Measurements from ENCODE around the gene EHD1. TPM values are rescaled to one million over a fixed set of nuclear protein-coding genes. Genes with fewer than 3 reads are reported as not detected.

The EHD1 gene
- total RNA-seq, 1 donor from 2014 or later, result 57.2 TPM

GRCh38 chr11:64810271-64810890 is 68.0 kb downstream of the EHD1 start, which contains the start of gene MEN1:
Gene MEN1, minus strand, starts transcription at chr11:64810551. Its CDS starts 442 bp downstream, at chr11:64810109.
- Mint-ChIP-seq H3K9me3 (ENCODE audit: low read depth) (no peaks in the 10 kb centered on the region), H3K4me3 (ENCODE audit: low read depth) (peak within 1 kb of the TSS; percentile 96), H3K27me3 (no peaks in the 10 kb centered on the region), H3K4me1 (ENCODE audit: low read depth) (peaks cover 9% of the 10 kb centered on the region), H3K36me3 (ENCODE audit: insufficient read depth) (peaks cover 4% of the 10 kb centered on the region), H3K27ac (peak within 1 kb of the TSS; percentile 96)
- peak; percentile 93 for DNase-seq (ENCODE audit: low spot score, unreplicated experiment)
- TF ChIP-seq, protein P1, sequence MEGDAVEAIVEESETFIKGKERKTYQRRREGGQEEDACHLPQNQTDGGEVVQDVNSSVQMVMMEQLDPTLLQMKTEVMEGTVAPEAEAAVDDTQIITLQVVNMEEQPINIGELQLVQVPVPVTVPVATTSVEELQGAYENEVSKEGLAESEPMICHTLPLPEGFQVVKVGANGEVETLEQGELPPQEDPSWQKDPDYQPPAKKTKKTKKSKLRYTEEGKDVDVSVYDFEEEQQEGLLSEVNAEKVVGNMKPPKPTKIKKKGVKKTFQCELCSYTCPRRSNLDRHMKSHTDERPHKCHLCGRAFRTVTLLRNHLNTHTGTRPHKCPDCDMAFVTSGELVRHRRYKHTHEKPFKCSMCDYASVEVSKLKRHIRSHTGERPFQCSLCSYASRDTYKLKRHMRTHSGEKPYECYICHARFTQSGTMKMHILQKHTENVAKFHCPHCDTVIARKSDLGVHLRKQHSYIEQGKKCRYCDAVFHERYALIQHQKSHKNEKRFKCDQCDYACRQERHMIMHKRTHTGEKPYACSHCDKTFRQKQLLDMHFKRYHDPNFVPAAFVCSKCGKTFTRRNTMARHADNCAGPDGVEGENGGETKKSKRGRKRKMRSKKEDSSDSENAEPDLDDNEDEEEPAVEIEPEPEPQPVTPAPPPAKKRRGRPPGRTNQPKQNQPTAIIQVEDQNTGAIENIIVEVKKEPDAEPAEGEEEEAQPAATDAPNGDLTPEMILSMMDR (IDR thresholded peaks at IDR 0.05; ENCODE audit: unreplicated experiment), result no peak

GRCh38 chr11:64809781-64810241 is 68.6 kb downstream of the EHD1 start:
- peak; percentile 33 for DNase-seq (ENCODE audit: low spot score, unreplicated experiment)
- Mint-ChIP-seq H3K4me1 (ENCODE audit: low read depth) (peaks cover 9% of the 10 kb centered on the region), H3K27ac (peak overlapping the region; percentile 96), H3K9me3 (ENCODE audit: low read depth) (no peaks in the 10 kb centered on the region), H3K4me3 (ENCODE audit: low read depth) (peak overlapping the region; percentile 96), H3K36me3 (ENCODE audit: insufficient read depth) (peaks cover 4% of the 10 kb centered on the region), H3K27me3 (no peaks in the 10 kb centered on the region)
- TF ChIP-seq, protein P1 (IDR thresholded peaks at IDR 0.05; ENCODE audit: unreplicated experiment), result no peak

DNA sequence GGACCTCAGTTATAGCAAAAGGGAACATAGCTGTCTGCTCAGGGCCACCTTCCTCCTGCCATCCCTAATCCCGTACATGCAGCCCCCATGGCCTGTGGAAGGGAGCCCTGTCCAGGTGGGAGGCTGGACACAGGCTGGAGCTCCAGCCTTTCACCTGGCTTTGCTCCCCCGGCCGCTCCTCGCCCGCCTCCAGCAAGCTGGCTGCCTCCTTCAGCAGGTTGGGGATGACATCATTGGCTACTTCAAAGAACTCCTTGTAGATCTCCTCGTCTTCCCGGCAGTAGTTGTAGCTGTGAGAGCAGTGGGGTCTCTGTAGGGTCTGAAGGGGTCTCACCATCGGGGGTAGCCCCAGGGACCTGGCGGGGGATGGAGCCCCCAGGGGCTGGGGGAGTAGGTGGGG is 72.9 kb downstream of the EHD1 start:
- H3K36me3 Mint-ChIP-seq (ENCODE audit: insufficient read depth), result peaks cover 6% of the 10 kb centered on the region
- no peak overlapping the region for H3K4me3 Mint-ChIP-seq (ENCODE audit: low read depth)
- DNase-seq (ENCODE audit: low spot score, unreplicated experiment), result no peak
- peaks cover 17% of the 10 kb centered on the region for H3K4me1 Mint-ChIP-seq (ENCODE audit: low read depth)
- TF ChIP-seq, protein P1 (IDR thresholded peaks at IDR 0.05; ENCODE audit: unreplicated experiment), result no peak
- no peaks in the 10 kb centered on the region for H3K9me3 Mint-ChIP-seq (ENCODE audit: low read depth)
- no peaks in the 10 kb centered on the region for H3K27me3 Mint-ChIP-seq
- no peak overlapping the region for H3K27ac Mint-ChIP-seq

- DNase-seq (ENCODE audit: low spot score, unreplicated experiment), result no peak
- Mint-ChIP-seq H3K4me3 (ENCODE audit: low read depth) (peak overlapping the region; percentile 86), H3K27me3 (no peaks in the 10 kb centered on the region)
Measured at GRCh38 chr11:64804346-64805210, 73.8 kb downstream of the EHD1 start.

GRCh38 chr11:64803846-64804345 is 74.5 kb downstream of the EHD1 start:
- Mint-ChIP-seq H3K27me3 (no peaks in the 10 kb centered on the region), H3K9me3 (ENCODE audit: low read depth) (no peaks in the 10 kb centered on the region), H3K4me1 (ENCODE audit: low read depth) (peaks cover 8% of the 10 kb centered on the region), H3K4me3 (ENCODE audit: low read depth) (peak overlapping the region; percentile 86), H3K36me3 (ENCODE audit: insufficient read depth) (peaks cover 6% of the 10 kb centered on the region), H3K27ac (peak overlapping the region; percentile 93)
- no peak for DNase-seq (ENCODE audit: low spot score, unreplicated experiment)
- TF ChIP-seq, protein P1 (IDR thresholded peaks at IDR 0.05; ENCODE audit: unreplicated experiment), result no peak

More at GRCh38 chr11:64804346-64805210, 73.8 kb downstream of the EHD1 start:
- no peaks in the 10 kb centered on the region for H3K9me3 Mint-ChIP-seq (ENCODE audit: low read depth)
- H3K4me1 Mint-ChIP-seq (ENCODE audit: low read depth), result peaks cover 13% of the 10 kb centered on the region
- H3K27ac Mint-ChIP-seq, result no peak overlapping the region
- H3K36me3 Mint-ChIP-seq (ENCODE audit: insufficient read depth), result peaks cover 6% of the 10 kb centered on the region
- TF ChIP-seq, protein P1 (IDR thresholded peaks at IDR 0.05; ENCODE audit: unreplicated experiment), result no peak
